Calu3 (cell line): ENCODE results near the gene LAMC3. TPM values are rescaled to one million over a fixed set of nuclear protein-coding genes. Genes with fewer than 3 reads are reported as not detected.
"Not testable (repeated sequence)": the region's sequence is repeated elsewhere in the genome, so short reads cannot be mapped to it uniquely, and the experiment has no call there.

Experiments used
- BruUV-seq: library from RNA; stranded (reverse); fragments of 400-500 nt; replicated peaks from 2 replicates; lab custom pipeline; 2021; lab: Mats Ljungman, UMichigan
- CTCF ChIA-PET: fragments of 300-600 bp; sonication (Branson Sonifier 250); formaldehyde crosslinking; loops from one replicate; lab custom pipeline; 2022; ENCODE audit warnings: antibody characterized with exemption; lab: Charles Lee
- DNase-seq: peaks from one replicate; pipeline ENCODE4 v3.0.0; 2022
- H3K27ac Mint-ChIP-seq: one replicate; pipeline ENCODE4 v1.8.0; 2022; ENCODE audit warnings: mixed read lengths; ENCODE audit not compliant: unreplicated experiment
- H3K27me3 Mint-ChIP-seq: one replicate; pipeline ENCODE4 v1.8.0; 2022; ENCODE audit warnings: mixed read lengths; ENCODE audit not compliant: unreplicated experiment
- H3K36me3 Mint-ChIP-seq: one replicate; pipeline ENCODE4 v1.8.0; 2022; ENCODE audit warnings: mild to moderate bottlenecking, moderate library complexity, mixed read lengths; ENCODE audit not compliant: insufficient read depth, unreplicated experiment
- H3K4me1 Mint-ChIP-seq: one replicate; pipeline ENCODE4 v1.8.0; 2022; ENCODE audit warnings: mild to moderate bottlenecking, low read depth, mixed read lengths; ENCODE audit not compliant: unreplicated experiment
- H3K4me3 Mint-ChIP-seq: one replicate; pipeline ENCODE4 v1.8.0; 2022; ENCODE audit warnings: mild to moderate bottlenecking, low read depth, moderate library complexity, mixed read lengths; ENCODE audit not compliant: unreplicated experiment
- H3K9me3 Mint-ChIP-seq: one replicate; pipeline ENCODE4 v1.8.0; 2022; ENCODE audit warnings: low read depth, mixed read lengths; ENCODE audit not compliant: unreplicated experiment
- CTCF ChIP-seq: fragments of 200-600 bp; IDR thresholded peaks from one replicate; pipeline ENCODE4 v1.8.0; 2022; ENCODE audit warnings: antibody characterized with exemption; ENCODE audit not compliant: unreplicated experiment
- intact Hi-C: fragments of 100-400 bp; cut with micrococcal nuclease; formaldehyde crosslinking; loops from one replicate; pipeline ENCODE4 v1.10.0; 2022; ENCODE audit not compliant: unreplicated experiment
- total RNA-seq: library from RNA; stranded (reverse); gene quantifications from 2 replicates; pipeline ENCODE4 v1.2.3, GENCODE V29; 2022

Gene LAMC3
- total RNA-seq, 1 experiment from 2014 or later = not detected

DNA sequence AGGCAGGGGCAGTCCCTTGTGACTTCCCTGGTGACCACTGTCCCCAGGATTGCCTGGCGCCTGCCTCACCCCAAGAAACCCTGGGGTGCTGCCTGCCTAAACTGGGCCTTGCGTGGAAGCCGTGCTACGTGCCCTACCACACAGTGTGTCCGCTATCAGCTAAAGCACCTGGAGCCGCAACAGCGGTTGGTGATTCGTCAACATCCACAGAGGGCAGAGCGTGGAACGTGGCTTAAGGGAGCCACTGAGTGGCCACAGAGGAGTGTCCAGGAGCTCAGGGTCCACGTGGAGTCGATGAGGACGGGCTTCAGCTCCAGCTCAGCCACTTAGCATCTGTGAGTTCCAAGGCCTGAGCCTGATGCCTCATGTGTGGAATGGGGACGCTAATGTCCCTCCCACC lies 25.3 kb downstream of the LAMC3 start:
- no peaks in the 10 kb centered on the region for H3K4me1 Mint-ChIP-seq
- H3K27ac Mint-ChIP-seq = no peak overlapping the region
- BruUV-seq = no TSS peak
- H3K4me3 Mint-ChIP-seq = no peak overlapping the region
- H3K36me3 Mint-ChIP-seq = no peaks in the 10 kb centered on the region
- H3K9me3 Mint-ChIP-seq = no peaks in the 10 kb centered on the region
- DNase-seq = no peak
- intact Hi-C loops = no loop called here
- CTCF ChIA-PET = interaction anchor here (0.9 kb wide), 1 partner anchor 22 kb away, joined by 3 read pairs; no protein-coding TSS in a partner anchor
- TF ChIP-seq CTCF = no peak
- H3K27me3 Mint-ChIP-seq = peaks cover 44% of the 10 kb centered on the region

DNA sequence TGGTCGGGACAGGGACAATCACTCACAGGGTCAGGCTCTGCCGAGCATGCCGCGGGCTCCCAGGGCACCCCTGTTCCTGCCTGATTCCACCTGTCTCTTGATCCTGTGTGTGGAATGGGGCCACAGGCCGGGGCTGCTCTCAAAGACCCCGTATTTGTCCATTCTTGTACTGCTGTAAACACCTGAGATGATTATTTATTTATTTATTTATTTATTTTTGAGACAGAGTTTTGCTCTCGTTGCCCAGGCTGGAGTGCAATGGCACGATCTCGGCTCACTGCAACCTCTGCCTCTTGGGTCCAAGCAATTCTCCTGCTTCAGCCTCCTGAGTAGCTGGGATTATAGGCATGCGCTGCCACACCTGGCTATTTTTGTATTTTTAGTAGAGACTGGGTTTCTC lies 25.8 kb downstream of the LAMC3 start:
- H3K9me3 Mint-ChIP-seq, H3K27ac Mint-ChIP-seq, DNase-seq, H3K4me3 Mint-ChIP-seq, intact Hi-C loops, H3K4me1 Mint-ChIP-seq, BruUV-seq, H3K36me3 Mint-ChIP-seq, CTCF ChIA-PET: not testable (repeated sequence)
- H3K27me3 Mint-ChIP-seq = peaks cover 44% of the 10 kb centered on the region

DNA sequence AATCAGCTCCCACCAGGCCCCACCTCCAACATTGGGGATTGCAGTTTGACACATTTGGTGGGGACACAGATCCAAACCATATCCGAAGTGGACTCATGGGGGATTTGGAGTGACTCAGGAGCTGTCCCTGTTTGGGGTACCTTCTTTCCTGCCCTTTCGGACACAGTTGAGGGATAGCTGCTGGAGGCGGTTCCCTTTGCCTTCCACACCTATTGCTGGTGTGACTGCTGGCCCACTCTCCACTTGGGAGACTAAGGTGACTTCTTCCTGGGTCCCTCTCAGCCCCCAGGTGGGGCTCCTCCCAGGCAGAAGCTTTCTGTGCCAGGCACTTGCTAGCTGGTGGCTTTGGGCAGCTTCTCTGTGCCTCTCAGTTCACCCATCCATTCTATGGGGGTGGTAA lies 26.6 kb downstream of the LAMC3 start:
- H3K36me3 Mint-ChIP-seq = no peaks in the 10 kb centered on the region

DNA sequence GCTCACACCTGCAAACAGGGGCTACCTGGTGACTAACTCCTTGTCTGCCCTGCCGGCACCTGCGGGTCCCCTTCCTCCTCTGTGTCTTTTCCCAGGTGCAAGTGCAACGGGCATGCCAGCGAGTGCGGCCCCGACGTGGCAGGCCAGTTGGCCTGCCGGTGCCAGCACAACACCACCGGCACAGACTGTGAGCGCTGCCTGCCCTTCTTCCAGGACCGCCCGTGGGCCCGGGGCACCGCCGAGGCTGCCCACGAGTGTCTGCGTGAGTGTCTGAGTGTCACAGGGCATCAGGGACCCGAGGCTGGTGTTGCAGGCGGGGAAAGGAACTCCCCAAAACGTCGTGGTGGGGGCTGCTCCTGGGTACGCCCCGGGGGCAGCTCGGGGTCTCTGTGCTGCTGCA lies 27.1 kb downstream of the LAMC3 start:
- Mint-ChIP-seq H3K27me3 (peaks cover 44% of the 10 kb centered on the region), H3K4me1 (no peaks in the 10 kb centered on the region), H3K4me3 (no peak overlapping the region), H3K36me3 (no peaks in the 10 kb centered on the region), H3K9me3 (no peaks in the 10 kb centered on the region), H3K27ac (no peak overlapping the region)
- TF ChIP-seq CTCF = no peak
- no TSS peak for BruUV-seq
- intact Hi-C loops = no loop called here
- DNase-seq = no peak
- CTCF ChIA-PET = interaction anchor here (0.5 kb wide), 1 partner anchor 11 kb away, joined by 4 read pairs; no protein-coding TSS in a partner anchor

More for the DNA sequence above, 26.6 kb downstream of the LAMC3 start:
- intact Hi-C loops = no loop called here
- H3K4me3 Mint-ChIP-seq = no peak overlapping the region
- CTCF ChIA-PET = no interaction called here
- TF ChIP-seq CTCF = no peak
- no TSS peak for BruUV-seq
- no peaks in the 10 kb centered on the region for H3K9me3 Mint-ChIP-seq
- H3K27me3 Mint-ChIP-seq = peaks cover 44% of the 10 kb centered on the region
- H3K27ac Mint-ChIP-seq = no peak overlapping the region
- no peak for DNase-seq
- H3K4me1 Mint-ChIP-seq = no peaks in the 10 kb centered on the region

DNA sequence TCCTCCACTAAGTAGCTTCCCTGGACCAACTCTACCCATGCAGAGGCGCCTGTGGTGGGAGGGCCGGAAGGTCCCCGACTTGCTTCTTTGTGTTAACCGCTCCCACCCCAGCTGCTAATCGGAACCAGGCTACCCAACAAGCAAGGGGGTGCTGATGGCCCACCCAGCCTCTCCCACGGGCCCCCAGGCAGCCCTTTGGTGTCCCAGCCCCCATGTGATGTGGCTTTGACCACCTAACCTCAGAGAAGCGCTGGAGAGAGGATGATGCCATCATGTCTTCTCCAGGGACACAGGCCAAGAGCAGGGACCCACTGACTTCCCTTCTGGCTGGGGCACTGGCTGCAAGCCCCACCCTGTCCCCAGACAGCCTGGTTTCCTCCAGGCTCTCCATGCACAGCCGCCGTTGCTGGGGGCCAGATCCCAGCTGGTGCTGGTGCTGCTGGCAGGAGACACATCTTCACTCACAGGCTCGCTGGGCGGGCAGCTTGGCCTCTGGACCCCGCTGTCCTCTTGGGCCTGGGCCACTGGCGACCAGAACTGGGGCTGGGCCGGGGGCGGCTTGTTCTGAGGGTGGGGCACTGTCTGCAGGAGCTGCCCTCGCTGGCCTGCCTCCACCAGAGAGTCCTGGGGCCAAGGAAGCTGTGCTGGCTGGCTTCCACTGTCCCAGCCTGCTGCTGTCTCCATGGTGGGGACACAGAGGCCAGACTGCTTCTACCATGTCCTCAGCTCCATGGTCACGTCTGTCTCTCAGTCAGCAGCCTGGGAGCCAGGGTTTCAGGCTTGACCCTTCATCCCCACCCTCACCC lies 27.8 kb downstream of the LAMC3 start:
- no peak overlapping the region for H3K4me3 Mint-ChIP-seq
- no peak for DNase-seq
- TF ChIP-seq CTCF = no peak
- H3K36me3 Mint-ChIP-seq = no peaks in the 10 kb centered on the region
- H3K9me3 Mint-ChIP-seq = no peaks in the 10 kb centered on the region
- no peak overlapping the region for H3K27ac Mint-ChIP-seq
- CTCF ChIA-PET = interaction anchor here (0.5 to 0.6 kb wide), 2 partner anchors 10 to 52 kb away, joined by 3 to 4 read pairs; no protein-coding TSS in a partner anchor
- H3K27me3 Mint-ChIP-seq = peaks cover 43% of the 10 kb centered on the region
- intact Hi-C loops = no loop called here
- BruUV-seq = no TSS peak
- H3K4me1 Mint-ChIP-seq = no peaks in the 10 kb centered on the region
